GM10847 (cell line): ENCODE data around the gene NPY5R.

Experiments used
- POLR2A ChIP-seq: IDR thresholded peaks from 2 replicates; pipeline ENCODE4 v1.6.1; 2011; ENCODE audit not compliant: insufficient read length; ENCODE audit errors: extremely low read depth

Gene NPY5R

DNA sequence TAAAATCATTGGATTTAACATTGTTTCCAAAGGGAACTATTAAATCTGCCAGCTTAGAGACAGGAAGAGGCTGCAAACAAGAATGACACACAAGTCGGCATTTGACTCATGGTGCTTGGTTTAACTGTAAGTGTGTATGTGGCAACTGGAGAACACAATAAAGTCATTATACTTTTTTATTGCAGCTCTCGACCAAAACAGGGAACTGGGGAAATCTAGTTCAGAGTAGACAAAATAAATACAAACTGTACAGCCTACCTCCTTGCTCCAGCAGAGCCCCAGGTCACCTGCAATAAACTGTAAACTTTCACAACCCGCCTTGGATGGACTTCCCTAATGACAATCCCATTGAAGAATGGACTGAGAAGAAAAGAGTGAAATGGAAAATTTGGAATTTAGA is 24.0 kb downstream of the NPY5R start:
- no peak for TF ChIP-seq POLR2A

DNA sequence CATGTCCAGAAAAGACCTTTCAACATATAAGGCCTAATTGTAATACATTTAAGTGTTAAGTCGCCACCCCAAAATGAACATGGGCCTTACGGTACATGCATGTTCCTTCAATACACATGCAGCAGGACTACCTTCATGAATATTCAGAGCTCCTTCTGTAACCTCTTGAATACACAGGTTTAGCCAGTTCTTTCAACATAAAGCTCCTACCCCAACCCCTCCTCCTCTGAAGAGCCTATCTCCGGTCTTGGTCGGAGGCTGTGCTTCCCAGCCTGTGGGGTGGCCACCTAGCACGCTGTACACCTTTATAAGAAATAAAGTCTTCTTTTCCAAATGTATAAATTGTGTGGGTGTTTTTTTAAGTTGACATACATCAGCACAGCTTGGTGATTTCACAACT is 28.3 kb downstream of the NPY5R start:
- TF ChIP-seq POLR2A, result no peak

- TF ChIP-seq POLR2A, result no peak
These were observed 35.0 kb downstream of the NPY5R start for GRCh38 chr4:163378661-163379060.

GRCh38 chr4:163380703-163381102 is 37.0 kb downstream of the NPY5R start:
- TF ChIP-seq POLR2A, result no peak

DNA sequence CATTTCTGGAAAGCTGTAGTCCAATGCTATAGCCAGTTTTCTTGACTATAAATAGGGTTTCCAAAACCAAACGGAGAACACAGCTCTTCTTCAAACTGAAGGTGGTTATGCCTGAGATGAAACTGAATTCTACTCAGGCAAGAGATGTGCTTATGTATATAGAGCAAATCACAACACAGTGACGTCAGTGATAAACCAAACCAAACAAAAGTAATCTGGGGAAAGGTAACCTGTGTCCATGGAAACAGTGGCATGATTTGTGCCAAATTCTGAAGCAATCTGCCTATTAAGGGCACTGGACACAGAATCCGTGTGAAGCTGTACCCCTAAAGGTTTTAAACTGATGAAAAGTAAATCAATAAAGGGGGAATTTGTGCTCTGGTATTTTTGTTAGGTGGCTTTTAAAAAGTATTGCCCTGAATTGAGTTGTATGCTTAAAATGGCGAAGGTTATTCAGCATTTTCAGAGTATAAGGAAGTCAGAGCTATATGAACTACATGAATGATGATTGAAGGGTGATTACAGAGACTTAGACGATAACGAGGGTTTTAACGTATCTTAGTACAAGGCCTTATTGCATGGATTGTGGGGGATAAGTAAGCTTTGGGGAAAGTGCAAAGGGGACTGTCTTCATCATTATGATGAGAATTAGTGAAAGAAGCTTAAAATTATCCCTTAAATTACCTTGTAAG is 38.6 kb downstream of the NPY5R start:
- no peak for TF ChIP-seq POLR2A

GRCh38 chr4:163384434-163384833 is 40.7 kb downstream of the NPY5R start:
- TF ChIP-seq POLR2A, result no peak

GRCh38 chr4:163384926-163385325 is 41.2 kb downstream of the NPY5R start:
- no peak for TF ChIP-seq POLR2A

- TF ChIP-seq POLR2A, result no peak
These were observed 41.8 kb downstream of the NPY5R start for GRCh38 chr4:163385466-163385865.

- TF ChIP-seq POLR2A, result no peak
These were observed 48.1 kb downstream of the NPY5R start for GRCh38 chr4:163391756-163392155.

- no peak for TF ChIP-seq POLR2A
These were observed 48.6 kb downstream of the NPY5R start for GRCh38 chr4:163392328-163392727.

GRCh38 chr4:163393471-163393870 is 49.8 kb downstream of the NPY5R start:
- TF ChIP-seq POLR2A, result no peak

GRCh38 chr4:163395055-163395454 is 51.4 kb downstream of the NPY5R start:
- TF ChIP-seq POLR2A, result no peak

DNA sequence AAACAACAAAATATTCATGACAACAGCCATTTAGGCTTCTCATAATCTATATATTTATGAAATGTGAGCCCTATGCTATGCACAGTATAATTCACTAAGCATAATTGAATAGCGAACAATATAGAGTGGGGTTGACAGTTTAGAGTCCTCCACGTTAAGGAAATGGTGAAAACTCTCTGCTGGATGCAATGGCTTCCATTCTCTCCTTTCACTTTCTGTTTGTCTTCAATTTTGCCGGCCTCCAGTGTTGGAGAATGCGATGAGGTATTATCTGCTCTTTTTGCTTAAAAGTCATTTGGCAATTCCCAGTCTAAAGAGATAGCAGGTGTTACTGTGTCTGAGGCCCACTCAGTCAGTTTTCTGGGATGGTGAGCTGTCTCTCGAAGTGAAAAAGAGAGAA is 52.1 kb downstream of the NPY5R start:
- TF ChIP-seq POLR2A, result no peak

DNA sequence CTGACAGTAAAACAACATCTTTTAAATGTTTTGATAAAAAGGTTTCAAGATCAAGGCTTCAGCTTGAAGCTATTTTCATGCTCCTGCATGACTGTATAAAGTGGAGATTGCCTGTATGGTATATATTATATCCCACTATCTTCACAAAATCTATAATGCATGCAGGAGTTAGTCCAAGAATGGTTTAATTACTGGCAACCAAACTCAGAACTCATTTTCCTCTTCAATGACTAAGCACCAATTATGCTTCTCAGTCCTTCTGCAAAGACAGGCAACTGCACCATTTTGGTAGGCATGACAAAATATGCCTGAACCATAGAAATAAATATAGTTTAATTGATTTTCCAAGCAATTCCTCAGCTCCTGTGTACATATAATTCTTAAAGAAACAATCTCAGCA is 54.5 kb downstream of the NPY5R start:
- TF ChIP-seq POLR2A, result no peak

- TF ChIP-seq POLR2A, result no peak
These were observed 57.2 kb downstream of the NPY5R start for GRCh38 chr4:163400911-163401310.
